ENCODE data around the gene CSN1S1.

DNA sequence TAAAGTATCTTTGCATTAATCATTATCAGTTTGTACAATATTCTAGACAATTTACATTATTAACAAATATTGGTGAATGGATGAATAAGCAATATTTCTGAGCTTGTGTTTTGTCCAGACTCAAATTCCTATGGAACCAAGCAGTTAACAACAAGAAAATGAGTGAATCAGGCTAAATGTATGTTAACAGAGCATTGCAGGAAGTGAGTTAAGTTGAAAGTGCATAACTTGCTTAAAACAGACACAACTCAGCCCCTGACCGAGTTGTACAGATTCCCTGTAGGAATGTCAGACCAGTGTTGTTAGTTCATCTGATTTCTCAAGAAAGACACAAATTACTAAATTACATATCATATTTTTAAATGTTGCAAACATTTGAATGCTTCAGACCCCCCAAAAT is 23.7 kb upstream of the CSN1S1 start:
- TF ChIP-seq, protein P1, sequence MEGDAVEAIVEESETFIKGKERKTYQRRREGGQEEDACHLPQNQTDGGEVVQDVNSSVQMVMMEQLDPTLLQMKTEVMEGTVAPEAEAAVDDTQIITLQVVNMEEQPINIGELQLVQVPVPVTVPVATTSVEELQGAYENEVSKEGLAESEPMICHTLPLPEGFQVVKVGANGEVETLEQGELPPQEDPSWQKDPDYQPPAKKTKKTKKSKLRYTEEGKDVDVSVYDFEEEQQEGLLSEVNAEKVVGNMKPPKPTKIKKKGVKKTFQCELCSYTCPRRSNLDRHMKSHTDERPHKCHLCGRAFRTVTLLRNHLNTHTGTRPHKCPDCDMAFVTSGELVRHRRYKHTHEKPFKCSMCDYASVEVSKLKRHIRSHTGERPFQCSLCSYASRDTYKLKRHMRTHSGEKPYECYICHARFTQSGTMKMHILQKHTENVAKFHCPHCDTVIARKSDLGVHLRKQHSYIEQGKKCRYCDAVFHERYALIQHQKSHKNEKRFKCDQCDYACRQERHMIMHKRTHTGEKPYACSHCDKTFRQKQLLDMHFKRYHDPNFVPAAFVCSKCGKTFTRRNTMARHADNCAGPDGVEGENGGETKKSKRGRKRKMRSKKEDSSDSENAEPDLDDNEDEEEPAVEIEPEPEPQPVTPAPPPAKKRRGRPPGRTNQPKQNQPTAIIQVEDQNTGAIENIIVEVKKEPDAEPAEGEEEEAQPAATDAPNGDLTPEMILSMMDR (IDR thresholded peaks at IDR 0.05): no peak
- no peak for TF ChIP-seq EZH2 (IDR thresholded peaks at IDR 0.05; ENCODE audit: borderline replicate concordance, insufficient read depth, low read depth, low read length, poor library complexity, severe bottlenecking)

Data from B cell (primary cell).